GM23338 (cell line): ENCODE measurements around the gene IRF2BP1. TPM values are rescaled to one million over a fixed set of nuclear protein-coding genes. Genes with fewer than 3 reads are reported as not detected.

Experiments used
- ATAC-seq: fragments of 200-7000 bp; cut with Tn5 transposase; 3 replicates; pipeline ENCODE4 v1.9.1; 2020
- DNase-seq: peaks from one replicate; pipeline ENCODE4 v3.0.0-alpha.2; 2015; ENCODE audit warnings: low spot score
- H2AFZ ChIP-seq: fragments of 200-600 bp; sonication (generic); 2 replicates; pipeline ENCODE4 v1.8.0; 2016; ENCODE audit warnings: antibody characterized with exemption, mild to moderate bottlenecking, moderate library complexity
- H3F3A ChIP-seq: fragments of 200-600 bp; sonication (generic); replicated peaks from 2 replicates; pipeline ENCODE4 v1.8.0; 2017; ENCODE audit warnings: antibody characterized with exemption, mixed run types, low read depth
- H3K27ac ChIP-seq: fragments of 200-600 bp; sonication (generic); 2 replicates; pipeline ENCODE4 v1.6.1; 2016; ENCODE audit warnings: low read depth
- H3K27me3 ChIP-seq: fragments of 200-600 bp; sonication (generic); 2 replicates; pipeline ENCODE4 v1.8.0; 2016; ENCODE audit warnings: mild to moderate bottlenecking, mixed run types, moderate library complexity; ENCODE audit not compliant: insufficient read depth
- H3K36me3 ChIP-seq: fragments of 200-600 bp; sonication (generic); 2 replicates; pipeline ENCODE4 v1.8.0; 2016; ENCODE audit warnings: mild to moderate bottlenecking; ENCODE audit not compliant: insufficient read depth
- H3K4me1 ChIP-seq: fragments of 200-600 bp; sonication (generic); 2 replicates; pipeline ENCODE4 v1.8.0; 2016; ENCODE audit warnings: mild to moderate bottlenecking, moderate library complexity; ENCODE audit not compliant: insufficient read depth
- H3K4me2 ChIP-seq: fragments of 200-600 bp; sonication (generic); 2 replicates; pipeline ENCODE4 v1.7.1; 2017; ENCODE audit warnings: mixed run types
- H3K4me3 ChIP-seq: fragments of 200-600 bp; sonication (generic); 2 replicates; pipeline ENCODE4 v1.6.1; 2016; ENCODE audit warnings: mixed run types
- H3K79me2 ChIP-seq: fragments of 200-600 bp; sonication (generic); replicated peaks from 2 replicates; pipeline ENCODE4 v1.8.0; 2017; ENCODE audit warnings: mild to moderate bottlenecking; ENCODE audit not compliant: insufficient read depth
- H3K9me2 ChIP-seq: fragments of 200-600 bp; sonication (generic); 2 replicates; pipeline ENCODE4 v1.8.0; 2017; ENCODE audit not compliant: insufficient read depth
- H4K20me1 ChIP-seq: fragments of 200-600 bp; sonication (generic); replicated peaks from 2 replicates; pipeline ENCODE4 v1.8.0; 2017; ENCODE audit warnings: mild to moderate bottlenecking; ENCODE audit not compliant: insufficient read depth
- H3K27ac Mint-ChIP-seq: 2 replicates; pipeline ENCODE4 v1.8.0; 2020; ENCODE audit warnings: inconsistent platforms, mild to moderate bottlenecking, moderate library complexity, mixed read lengths
- H3K27me3 Mint-ChIP-seq: 3 replicates; pipeline ENCODE4 v1.8.0; 2022; ENCODE audit warnings: low read depth, mild to moderate bottlenecking, moderate library complexity, mixed read lengths, inconsistent platforms; ENCODE audit not compliant: insufficient read depth, poor library complexity
- H3K36me3 Mint-ChIP-seq: 3 replicates; pipeline ENCODE4 v1.8.0; 2021; ENCODE audit warnings: low read depth, mild to moderate bottlenecking, inconsistent platforms, moderate library complexity, mixed read lengths
- H3K4me1 Mint-ChIP-seq: 3 replicates; pipeline ENCODE4 v1.8.0; 2020; ENCODE audit warnings: mild to moderate bottlenecking, inconsistent platforms, mixed read lengths
- H3K4me3 Mint-ChIP-seq: 3 replicates; pipeline ENCODE4 v1.8.0; 2021; ENCODE audit warnings: moderate library complexity, mild to moderate bottlenecking, inconsistent platforms, mixed read lengths
- H3K9me3 Mint-ChIP-seq: 3 replicates; pipeline ENCODE4 v1.8.0; 2020; ENCODE audit warnings: moderate library complexity, mild to moderate bottlenecking, inconsistent platforms, mixed read lengths
- CREB1 ChIP-seq: fragments of 250-450 bp; sonication (Bioruptor Pico); IDR thresholded peaks from 2 replicates; pipeline ENCODE4 v1.5.0; 2020; ENCODE audit warnings: low read depth, mild to moderate bottlenecking, moderate library complexity
- EZH2phosphoT487 ChIP-seq: fragments of 200-600 bp; sonication (generic); IDR thresholded peaks from one replicate; pipeline ENCODE4 v1.8.1; 2018; ENCODE audit warnings: antibody characterized with exemption; ENCODE audit not compliant: unreplicated experiment
- POLR2AphosphoS5 ChIP-seq: IDR thresholded peaks from 2 replicates; pipeline ENCODE4 v1.6.1; 2016; ENCODE audit warnings: antibody characterized with exemption, low read depth
- ZNF114 ChIP-seq: fragments of 250-450 bp; sonication (Bioruptor Pico); IDR thresholded peaks from 2 replicates; pipeline ENCODE4 v1.5.0; 2020; ENCODE audit warnings: mild to moderate bottlenecking, moderate library complexity
- polyA plus RNA-seq: library from polyadenylated mRNA; unstranded; fragments of >200 nt; fragmentation: Nextera tagmentation; extraction: Ambion mirVana; gene quantifications from 2 replicates; pipeline ENCODE4 v1.2.1, GENCODE V29; 2016
- total RNA-seq: library from RNA; depleted of rRNA; stranded (reverse); fragments of >200 nt; shearing (Covaris generic); gene quantifications from 2 replicates; pipeline ENCODE4 v1.2.3, GENCODE V29; 2014
- TF ChIP-seq, protein P1 (sequence below): IDR thresholded peaks from 2 replicates; pipeline ENCODE4 v1.6.1; 2016; ENCODE audit warnings: antibody characterized with exemption

IRF2BP1 gene
- total and polyA plus RNA-seq, 2 experiments from 2014 or later: 10.4 to 41.6 TPM

DNA sequence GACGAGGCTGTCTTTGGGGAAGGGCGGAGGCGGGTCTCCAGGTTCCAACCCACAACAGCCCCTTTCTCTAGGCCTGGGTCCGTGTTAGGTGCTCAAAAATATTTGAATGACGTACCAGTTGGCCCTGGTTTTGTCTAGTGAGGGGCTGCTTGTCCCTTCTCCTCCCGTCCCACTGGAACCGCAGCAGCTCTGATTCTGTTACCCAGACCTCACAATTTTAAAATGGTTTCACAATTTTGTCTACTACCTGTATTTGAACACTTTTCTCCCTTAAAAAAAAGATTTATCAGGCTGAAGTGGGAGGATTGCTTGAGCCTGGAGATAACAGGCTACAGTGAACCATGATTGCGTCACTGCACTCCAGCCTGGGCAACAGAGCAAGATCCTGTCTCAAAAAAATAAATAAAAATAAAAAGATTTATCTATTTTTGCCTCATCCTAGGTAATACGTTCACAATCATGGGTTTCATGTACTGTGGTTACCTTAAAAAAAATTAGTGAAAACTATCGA, 1.3 kb upstream of the IRF2BP1 start:
- Histone ChIP-seq H4K20me1 (peaks cover 4% of the 10 kb centered on the region; the same call in 1 of the 2 replicates), H3K4me2 (peak overlapping the region; percentile 81), H3F3A (peaks cover 15% of the 10 kb centered on the region; the same call in 1 of the 2 replicates), H3K27ac (peak overlapping the region; percentile 73), H3K36me3 (no peaks in the 10 kb centered on the region), H3K4me3 (peak overlapping the region; percentile 71), H3K4me1 (peaks cover 13% of the 10 kb centered on the region), H3K79me2 (0 out of 2 replicates have a peak, but pooled peaks cover 5% of the 10 kb centered on the region), H3K27me3 (no peaks in the 10 kb centered on the region), H3K9me2 (no peaks in the 10 kb centered on the region), H2AFZ (peak overlapping the region; percentile 25; the same call in 1 of the 2 replicates)
- DNase-seq (peak; percentile 79), ATAC-seq (no peak)
- Mint-ChIP-seq H3K27ac (peak overlapping the region; percentile 99), H3K4me1 (peaks cover 12% of the 10 kb centered on the region; the same call in 2 of the 3 replicates), H3K27me3 (peaks cover 17% of the 10 kb centered on the region), H3K36me3 (peaks cover 8% of the 10 kb centered on the region), H3K4me3 (peak overlapping the region; percentile 95), H3K9me3 (peaks cover 2% of the 10 kb centered on the region; the same call in 1 of the 3 replicates)
- TF ChIP-seq CREB1: peak; percentile 4; the same call in 1 of the 2 replicates
- TF ChIP-seq, protein P1, sequence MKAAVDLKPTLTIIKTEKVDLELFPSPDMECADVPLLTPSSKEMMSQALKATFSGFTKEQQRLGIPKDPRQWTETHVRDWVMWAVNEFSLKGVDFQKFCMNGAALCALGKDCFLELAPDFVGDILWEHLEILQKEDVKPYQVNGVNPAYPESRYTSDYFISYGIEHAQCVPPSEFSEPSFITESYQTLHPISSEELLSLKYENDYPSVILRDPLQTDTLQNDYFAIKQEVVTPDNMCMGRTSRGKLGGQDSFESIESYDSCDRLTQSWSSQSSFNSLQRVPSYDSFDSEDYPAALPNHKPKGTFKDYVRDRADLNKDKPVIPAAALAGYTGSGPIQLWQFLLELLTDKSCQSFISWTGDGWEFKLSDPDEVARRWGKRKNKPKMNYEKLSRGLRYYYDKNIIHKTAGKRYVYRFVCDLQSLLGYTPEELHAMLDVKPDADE: no peak

DNA sequence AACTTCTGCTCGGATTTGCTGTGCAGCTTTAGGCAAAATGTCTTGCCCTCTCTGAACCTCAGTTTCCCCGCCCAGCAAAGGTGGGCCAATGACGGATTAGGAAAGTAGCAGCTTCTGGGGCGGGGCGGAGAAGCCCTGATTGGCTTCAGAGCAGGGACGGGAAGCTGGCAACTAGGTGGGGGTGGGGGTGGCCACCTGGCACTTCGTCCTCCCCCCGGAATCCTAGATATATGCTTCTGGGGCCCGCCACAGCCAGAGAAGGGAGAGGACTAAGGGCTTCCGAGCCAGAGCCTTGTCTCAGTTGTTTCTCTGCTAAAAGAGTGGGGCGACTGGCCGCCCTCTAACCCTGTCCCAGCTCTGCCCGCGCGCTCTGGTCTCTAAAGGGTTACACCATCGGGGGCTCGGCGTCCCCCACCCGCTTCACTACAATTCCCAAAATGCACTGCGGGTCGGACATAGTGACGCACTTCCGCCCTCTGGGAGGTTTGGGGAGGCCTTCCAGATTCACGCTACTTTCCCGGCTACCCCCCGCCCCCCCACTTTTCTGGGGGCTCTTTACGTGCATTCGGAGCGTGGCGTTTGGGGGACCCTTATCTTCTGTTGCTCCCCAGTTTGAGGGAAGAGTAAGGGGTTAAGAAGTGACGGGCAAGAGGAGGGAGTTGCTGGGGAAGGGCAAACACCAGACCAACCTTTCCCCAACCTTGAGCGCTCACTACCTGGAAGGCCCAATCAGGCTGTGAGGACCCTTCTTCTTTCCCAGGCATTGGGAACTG, 672 bp upstream of the IRF2BP1 start:
- Mint-ChIP-seq H3K4me1 (peaks cover 16% of the 10 kb centered on the region), H3K9me3 (peaks cover 2% of the 10 kb centered on the region; the same call in 1 of the 3 replicates)
- TF ChIP-seq POLR2AphosphoS5 (peak; percentile 65), ZNF114 (CRISPR knock-in tag) (no peak), CREB1 (peak; percentile 92), EZH2phosphoT487 (no peak)
- TF ChIP-seq, protein P1: peak; percentile 94

More for the DNA sequence above, 672 bp upstream of the IRF2BP1 start:
- peak; percentile 52 for ATAC-seq
- Histone ChIP-seq H3K27ac (peak overlapping the region; percentile 73), H2AFZ (peak overlapping the region; percentile 84), H3F3A (peaks cover 16% of the 10 kb centered on the region; the same call in 1 of the 2 replicates), H3K27me3 (no peaks in the 10 kb centered on the region), H3K36me3 (no peaks in the 10 kb centered on the region), H3K4me2 (peak overlapping the region; percentile 81), H3K4me1 (peaks cover 20% of the 10 kb centered on the region), H3K79me2 (0 out of 2 replicates have a peak, but pooled peaks cover 5% of the 10 kb centered on the region), H4K20me1 (0 out of 2 replicates have a peak, but pooled peaks cover 4% of the 10 kb centered on the region), H3K9me2 (no peaks in the 10 kb centered on the region), H3K4me3 (peak overlapping the region; percentile 71)
- Mint-ChIP-seq H3K27me3 (peaks cover 18% of the 10 kb centered on the region), H3K27ac (peak overlapping the region; percentile 99), H3K36me3 (peaks cover 8% of the 10 kb centered on the region), H3K4me3 (peak overlapping the region; percentile 95)
- DNase-seq: peak; percentile 98
